ENCODE results near the gene CD200. TPM values are rescaled to one million over a fixed set of nuclear protein-coding genes. Genes with fewer than 3 reads are reported as not detected.

Gene CD200
- total RNA-seq, 1 donor from 2014 or later, result 9.9 TPM

DNA sequence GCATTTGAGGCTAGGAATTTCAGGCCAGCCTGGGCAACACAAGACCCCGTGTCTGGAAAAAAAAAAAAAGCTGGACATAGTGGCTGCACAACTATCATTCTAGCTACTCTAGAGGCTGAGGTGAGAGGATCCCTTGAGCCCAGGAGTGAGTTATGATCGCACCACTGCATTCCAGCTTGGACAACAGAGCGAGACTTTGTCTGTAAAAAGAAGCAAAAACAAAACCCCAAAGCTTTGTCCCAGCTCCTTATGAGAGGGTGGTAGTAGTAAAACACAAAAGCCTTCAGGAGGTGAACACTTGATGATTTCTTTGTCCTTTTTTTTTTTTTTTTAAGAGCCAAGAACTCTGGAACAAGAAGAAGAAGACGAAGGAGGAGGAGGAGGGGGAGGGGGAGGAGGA lies 1.1 kb upstream of the CD200 start:
- DNase-seq (ENCODE audit: low read depth in 2 of 2), result no peak

DNA sequence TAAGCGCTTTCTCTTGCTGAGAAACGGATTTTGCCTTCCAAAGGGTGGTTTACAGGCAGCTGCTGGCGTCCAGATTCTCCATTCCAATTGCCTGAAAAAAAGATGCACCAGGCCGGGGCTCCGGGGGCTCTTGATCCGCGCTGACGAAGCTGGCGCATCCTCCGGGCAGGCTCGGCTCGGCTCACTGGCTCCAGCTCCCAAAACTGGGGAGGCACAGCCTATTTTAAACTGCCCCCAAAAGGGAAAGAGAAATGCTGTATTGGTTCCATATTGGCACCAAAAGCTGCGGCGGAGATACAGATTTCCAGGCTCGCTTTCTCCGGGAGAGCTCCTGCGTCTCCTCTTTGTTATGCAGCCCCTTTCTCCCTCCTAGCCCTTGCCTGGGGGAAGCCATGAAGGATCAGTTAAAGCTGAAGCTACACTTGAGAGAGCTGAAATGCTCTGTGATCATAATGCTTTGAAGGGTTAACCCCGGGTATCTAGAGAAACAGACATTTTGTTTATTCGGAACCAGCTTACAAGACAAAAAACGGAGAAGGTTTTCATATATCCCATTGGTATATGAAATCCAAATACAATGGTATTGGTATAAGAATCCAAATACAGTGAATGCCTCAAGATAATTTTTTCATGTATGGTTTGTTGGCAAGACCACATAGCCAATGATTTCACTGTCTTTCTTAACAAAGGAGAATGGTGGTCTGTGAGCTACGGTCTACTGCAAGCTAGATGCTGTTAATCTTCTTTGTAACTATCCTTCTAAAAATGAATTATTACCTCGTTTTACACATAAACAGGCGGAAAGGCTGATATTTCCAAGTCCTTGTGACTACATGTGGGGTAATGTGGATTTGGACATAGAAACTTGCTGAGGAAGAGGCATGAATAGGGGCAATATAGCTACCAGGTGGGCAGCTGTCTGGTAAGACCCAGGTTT lies 693 bp downstream of the CD200 start:
- DNase-seq (ENCODE audit: low read depth in 2 of 2), result no peak

DNA sequence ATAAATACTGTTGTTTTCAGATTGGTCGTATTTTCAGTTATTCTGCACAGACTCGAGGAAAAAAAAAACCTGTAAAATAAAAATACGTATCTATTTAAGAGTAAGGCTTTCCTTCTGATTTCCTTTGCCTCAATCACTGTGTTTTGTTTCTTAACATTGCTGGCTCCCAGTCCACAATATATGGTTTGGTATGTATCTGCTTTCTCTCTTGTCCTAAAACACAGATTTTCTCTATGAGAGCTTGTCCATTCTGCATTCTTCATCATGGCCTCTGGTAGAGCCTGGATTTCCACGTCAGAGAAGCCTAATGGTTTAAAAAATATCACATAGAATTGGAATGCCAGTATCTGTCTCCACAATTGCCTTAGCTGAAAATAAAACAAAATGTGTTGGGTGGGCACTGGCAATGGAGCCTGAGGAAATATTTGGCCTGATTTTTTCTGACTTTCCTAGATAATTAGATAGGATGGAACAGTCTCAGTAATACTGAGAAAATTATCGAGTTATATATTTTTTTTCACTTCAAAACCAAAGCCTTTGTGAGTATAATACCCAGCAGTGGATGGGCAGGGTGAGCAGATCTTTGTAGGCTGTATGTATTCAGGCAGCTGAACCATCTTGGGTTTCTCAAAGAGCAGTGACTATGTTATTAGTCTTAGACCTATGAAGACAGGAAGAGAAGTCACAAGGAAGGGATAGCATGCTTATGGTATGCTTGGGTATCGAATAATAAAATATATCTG lies 1.9 kb downstream of the CD200 start:
- no peak for DNase-seq (ENCODE audit: low read depth in 2 of 2)

DNA sequence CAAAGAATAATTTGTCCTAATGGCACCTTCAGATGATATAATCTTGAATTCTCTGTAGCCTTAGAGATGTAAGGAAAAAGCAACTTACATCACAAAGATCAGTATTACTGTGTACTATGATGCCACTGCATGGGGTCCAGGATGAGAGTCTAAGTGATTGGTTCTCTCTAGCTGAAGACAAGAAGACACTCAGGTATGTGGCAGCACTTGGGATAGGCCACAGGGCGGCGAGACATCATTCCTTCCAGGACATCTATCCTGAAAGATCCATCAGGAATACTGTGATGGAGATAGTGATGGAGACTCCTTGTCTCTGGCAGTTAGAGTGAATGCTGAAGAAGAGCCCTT lies 2.5 kb downstream of the CD200 start:
- DNase-seq (ENCODE audit: low read depth in 2 of 2), result no peak

DNA sequence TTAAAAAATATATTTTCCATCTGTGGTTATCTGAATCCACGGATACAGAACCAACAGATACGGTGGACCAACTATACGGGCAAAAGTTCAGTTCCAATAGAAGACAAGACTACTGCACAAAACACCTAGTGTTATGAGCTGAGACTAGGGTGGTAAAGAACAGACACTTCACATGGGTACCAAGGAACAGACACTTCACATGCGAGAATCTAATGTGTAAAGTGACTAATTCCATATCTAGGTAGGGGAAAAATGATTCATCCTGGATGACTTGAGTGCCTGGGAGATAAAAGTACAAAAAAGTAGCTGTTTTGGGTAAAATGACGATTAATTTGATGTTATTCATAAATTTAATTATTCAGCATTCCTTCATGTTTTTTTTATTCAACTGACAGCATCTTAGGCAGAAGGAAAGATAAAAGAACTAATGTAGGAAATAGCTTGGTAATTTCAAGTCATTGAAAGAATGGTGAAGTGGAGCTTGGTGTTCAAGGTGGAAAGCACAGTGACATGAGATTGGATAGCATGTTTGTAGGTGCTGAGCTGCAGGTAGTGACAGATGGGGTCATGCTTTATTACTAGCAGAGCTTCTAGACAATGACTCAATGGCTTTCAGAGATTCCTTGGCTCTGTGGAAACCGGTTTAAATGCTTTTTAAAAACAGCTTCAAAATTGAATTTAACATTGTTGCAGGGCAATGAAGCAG lies 5.2 kb downstream of the CD200 start:
- DNase-seq (ENCODE audit: low read depth in 2 of 2), result no peak

DNA sequence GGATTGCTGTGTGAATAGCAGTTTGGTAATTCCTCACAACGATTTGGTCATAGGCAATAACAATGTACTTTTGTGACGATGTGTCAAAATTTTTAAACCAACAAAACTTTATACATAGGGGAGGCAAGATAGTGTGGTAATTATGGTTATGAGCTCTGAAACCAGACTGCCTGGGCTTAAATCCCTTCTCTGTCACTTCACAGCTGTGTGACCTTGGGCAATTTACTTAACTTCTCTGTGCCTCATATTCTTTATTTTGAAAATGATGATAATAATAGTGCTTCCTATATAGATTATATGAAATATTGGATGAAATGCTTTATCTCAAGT lies 5.7 kb downstream of the CD200 start:
- DNase-seq (ENCODE audit: low read depth in 2 of 2), result no peak

DNA sequence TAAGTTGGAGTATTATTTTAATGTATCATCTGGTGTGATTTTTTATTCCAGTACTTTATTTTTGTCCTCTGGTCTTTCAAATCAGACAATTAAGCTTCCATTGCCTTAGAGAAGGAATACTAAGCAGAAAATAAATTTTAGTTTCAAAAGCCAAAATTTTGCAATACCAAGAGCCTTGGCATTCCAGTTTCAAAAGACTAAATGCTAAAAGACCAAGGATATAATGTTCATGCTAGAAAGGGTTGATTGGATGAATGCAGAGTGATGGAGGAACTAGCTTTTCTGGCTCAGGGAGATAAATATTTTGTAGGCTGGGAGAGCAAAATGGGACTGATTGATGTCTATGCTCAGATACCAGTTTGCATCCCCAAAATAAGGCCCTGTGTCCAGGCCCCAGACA lies 6.2 kb downstream of the CD200 start:
- DNase-seq (ENCODE audit: low read depth in 2 of 2), result no peak

DNA sequence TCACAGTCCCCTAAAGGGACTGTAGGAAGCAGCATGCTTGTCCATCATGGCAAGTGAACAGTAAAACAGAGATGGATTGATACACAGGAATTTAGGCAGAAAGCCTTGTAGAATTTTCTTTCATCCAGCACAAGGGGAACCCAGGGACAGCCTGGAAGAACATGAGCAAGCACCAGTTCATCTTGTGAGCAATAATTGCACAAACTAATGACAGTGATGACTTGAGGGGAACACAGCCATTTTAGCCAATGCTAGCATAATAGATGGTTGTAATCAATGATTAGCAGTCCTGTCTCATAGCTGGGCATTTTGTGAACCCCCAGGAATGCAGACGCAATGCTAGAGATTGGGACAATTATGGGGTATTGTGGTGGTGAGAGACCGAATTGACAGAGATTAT lies 6.7 kb downstream of the CD200 start:
- DNase-seq (ENCODE audit: low read depth in 2 of 2), result no peak

DNA sequence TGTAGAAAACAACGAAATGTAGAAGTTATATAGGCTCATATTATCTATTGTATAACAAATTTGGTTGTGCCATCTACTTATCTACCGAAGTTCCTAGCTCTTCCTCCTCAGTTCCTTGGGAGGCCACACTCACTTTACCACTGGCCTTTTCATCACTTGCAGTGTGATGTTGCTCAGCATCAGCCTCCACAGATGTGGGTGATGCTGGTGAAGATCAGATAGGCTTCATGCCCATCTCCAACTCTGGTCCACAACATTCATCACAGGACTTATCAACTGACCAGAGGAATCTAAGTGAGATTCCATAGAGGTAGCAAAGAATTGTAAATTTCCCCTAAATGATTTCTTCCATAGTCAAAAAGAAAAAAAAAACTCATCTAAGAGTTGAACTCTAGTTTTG lies 8.4 kb downstream of the CD200 start:
- no peak for DNase-seq (ENCODE audit: low read depth in 2 of 2)

DNA sequence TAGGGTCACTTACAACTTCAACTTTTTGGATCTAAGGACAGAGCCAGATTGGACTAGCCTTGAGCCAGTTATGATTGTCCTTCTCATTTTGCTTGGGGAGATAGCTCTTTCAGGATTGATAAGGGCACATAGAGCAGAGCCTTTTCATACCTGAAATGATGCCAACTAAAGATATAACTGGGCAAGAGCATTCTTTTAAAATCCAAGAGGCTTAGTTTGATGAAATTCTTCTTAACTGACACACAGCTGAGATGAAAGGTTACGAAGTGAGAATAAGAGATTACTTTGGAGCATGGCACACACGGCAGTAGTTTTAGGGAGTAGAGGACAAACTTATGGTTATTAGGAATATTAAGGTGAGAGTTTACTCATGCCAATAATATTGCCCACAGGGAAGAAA lies 12.7 kb downstream of the CD200 start:
- no peak for DNase-seq (ENCODE audit: low read depth in 2 of 2)

DNA sequence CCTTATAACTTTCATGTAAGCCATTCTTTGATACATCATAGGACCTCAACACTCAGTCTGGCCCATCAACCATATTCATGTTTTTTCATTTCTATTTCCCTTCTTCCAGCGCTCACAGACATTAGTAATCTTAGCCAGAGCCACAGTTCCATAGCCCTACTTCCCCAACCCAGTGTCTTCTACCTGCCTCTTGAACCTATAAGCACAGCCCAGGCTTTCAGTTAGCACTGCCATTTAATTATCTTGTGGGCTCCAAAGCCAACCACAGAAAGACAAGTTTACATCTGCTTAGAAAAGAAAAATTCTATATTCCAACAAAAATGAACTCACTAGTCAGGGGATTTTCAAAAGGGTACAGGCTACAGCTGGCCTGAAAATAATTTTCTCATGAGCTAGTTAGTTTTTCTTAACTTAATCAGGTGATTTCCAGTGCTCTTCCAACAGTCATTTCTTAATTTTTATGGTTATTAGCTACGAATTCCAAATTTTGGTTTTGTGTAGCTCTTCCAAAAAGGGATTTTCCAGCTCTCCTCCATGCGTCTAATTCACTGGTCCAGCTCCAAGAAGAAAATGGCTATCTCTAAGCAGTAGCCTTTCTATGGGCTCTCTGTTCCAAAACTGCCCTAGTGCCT lies 13.7 kb downstream of the CD200 start:
- no peak for DNase-seq (ENCODE audit: low read depth in 2 of 2)

DNA sequence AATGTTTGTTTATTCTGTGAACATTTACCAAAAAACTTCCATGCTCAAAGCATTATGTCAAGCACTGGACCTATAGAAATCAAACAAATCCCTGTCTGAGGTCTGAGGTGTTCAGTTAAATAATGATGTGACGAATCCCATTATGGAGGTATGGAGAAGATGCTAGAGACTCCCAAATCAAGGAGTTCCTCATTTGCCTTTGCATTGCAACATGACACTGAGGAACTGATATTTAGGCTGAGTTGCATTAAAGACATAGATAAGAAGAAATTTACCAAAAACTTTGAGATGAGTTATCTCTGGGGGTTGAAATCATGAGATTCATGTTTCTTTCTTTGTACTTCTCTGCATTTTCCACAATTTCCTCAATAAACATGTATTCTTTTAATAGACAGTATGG lies 16.0 kb downstream of the CD200 start:
- no peak for DNase-seq (ENCODE audit: low read depth in 2 of 2)

DNA sequence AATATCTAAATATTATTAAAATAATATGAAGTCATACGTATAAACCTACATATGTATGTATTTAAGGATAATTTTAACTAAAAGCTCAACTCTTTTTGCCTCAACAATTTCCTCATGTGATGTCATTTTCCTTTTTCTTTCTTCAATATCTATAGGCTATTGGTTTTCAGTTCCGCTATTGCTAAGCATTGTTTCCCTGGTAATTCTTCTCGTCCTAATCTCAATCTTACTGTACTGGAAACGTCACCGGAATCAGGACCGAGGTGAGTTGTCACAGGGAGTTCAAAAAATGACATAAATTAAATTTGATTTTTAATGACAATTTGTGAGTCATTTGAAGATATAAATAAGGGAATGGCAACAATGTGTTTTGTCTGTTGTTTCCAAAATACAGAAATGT lies 16.6 kb downstream of the CD200 start:
- no peak for DNase-seq (ENCODE audit: low read depth in 2 of 2)

DNA sequence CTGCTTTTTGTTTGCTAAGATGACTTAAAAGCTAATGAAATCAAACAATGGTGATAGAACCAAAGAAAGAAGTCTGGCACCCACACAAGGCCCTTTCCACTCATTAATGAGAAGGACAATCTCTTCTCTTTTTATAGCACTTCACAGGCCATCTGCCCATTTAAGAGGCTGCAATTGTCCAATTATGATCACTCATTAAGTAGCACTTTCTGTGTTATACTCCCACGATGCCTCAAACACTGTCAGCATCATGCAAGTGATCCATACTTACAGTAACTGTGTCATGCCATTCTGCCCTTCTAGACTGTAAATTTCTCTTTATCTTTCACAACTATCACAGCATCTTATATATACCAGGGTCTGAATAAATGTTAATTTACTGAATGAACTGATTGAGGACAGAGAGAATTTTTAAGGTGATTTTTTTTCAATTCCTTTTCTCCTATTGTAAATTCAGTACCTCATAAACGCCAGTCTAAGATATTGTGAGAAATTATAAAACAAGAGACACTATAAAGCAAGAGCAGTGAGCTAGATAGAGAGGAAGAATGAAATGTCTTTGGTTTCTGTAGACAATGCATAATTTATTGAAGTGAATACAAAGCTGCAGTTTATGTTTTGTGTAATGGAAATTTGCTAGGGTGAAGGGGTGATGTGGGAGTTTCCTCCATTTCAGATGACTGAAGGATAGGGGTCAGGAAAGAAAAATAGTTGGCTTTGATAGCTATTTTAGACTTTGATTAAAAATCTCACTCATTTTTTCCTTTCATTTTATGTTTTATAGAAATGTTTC lies 17.3 kb downstream of the CD200 start:
- peak in 1 of 2 donors; percentile 85 for DNase-seq (ENCODE audit: low read depth in 2 of 2)

DNA sequence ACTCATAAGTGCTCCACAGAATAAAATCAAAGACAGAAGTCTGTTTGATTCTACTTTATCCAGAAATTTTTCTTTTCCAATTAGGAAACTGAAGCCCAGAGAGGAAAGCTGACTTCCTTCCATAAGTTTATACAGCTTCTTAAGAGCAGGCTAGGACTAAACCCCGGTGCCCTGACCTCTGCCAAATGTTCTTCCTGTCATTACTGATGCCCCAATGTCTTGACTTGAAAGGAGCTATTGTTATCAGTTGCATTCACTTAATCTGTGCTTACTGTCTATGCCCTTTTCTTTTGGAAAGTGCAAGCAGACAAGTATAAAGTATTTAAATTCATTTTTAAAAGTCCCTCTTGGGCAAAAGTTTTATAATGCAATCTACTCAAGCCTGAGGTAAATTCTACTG lies 18.1 kb downstream of the CD200 start:
- peak in 1 of 2 donors; percentile 39 for DNase-seq (ENCODE audit: low read depth in 2 of 2)

DNA sequence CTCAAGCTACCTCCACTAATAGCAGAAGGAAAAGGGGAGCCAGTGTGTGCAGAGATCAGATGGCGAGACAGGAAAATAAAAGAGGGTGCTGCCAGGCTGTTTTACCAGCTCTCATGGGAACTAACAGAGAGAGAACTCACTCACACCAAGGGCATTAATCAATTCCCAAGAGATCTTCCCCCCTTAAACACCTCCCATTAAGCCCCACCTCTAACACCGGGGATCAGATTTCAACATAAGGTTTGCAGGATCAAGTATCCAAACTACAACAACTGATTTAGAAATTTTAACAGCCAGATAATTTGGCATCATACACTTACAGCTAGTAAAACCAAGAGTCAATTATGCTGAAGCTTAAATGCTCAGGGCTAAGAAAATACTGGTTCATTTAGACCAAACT lies 18.9 kb downstream of the CD200 start:
- DNase-seq (ENCODE audit: low read depth in 2 of 2), result no peak

DNA sequence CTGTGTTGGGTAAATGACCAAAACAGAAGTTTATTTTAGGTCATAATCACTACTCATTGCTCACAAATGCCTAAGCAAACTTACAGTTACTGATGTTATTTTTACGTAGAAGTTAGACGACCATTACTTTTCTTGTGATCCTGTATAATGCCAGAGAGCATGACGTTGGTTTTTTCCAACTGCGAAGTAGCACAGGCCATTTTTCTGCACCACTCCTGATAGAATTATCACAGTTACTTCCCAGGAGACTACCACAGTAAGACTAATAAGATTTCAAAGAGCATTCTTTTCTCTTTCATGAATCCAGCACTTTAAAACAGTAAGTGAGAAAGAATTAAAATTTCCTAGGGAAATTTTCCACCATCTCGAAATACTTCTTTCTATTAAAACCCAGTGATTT lies 19.8 kb downstream of the CD200 start:
- DNase-seq (ENCODE audit: low read depth in 2 of 2), result no peak

DNA sequence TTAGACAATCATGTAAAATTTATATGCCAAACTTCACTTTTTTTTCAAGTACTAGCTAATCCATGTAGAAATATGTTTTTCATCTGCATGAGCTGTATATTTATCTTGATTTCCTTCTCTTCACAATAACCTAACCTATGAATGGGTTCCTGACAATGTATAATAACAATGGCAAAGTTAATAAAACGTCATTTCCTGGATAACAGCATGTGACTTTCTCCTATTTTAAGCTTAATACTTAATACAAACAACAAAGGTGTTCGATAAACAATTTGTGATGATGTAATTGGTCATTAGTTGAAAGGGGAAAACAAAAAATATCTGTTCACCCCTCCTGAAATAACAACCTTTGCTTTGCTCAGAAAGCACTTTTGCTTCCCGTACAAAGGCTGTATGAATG lies 20.4 kb downstream of the CD200 start:
- DNase-seq (ENCODE audit: low read depth in 2 of 2), result peak; percentile 27 to 66

DNA sequence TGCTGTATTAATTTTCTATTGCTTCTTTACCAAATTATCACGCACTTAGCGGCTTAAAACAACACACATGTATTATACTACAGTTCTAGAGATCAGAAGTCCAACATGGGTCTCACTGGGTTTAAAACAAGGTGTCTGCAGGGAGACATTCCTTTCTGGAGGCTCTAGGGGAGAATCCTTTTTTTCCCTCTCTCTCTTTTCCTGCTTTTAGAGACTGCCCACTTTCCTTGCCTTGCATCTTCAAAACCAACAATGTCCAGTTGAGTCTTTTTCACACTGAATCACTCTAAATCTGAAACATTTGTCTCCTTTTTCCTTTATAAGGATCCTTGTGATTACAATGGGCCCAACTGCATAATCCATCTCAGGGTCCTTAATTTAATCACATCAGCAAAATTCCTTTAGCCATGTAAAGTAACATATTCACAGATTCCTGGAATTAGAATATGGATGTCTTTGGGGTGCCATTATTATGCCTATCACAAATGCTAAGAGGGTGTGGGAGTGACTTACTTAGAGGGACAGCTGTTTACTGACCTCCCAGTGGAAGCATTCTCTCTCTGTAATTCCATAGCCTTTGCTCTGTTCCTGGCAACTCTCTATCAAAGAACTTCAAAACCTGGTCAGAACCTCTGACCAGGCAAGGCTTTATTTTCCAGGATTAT lies 21.8 kb downstream of the CD200 start:
- no peak for DNase-seq (ENCODE audit: low read depth in 2 of 2)

DNA sequence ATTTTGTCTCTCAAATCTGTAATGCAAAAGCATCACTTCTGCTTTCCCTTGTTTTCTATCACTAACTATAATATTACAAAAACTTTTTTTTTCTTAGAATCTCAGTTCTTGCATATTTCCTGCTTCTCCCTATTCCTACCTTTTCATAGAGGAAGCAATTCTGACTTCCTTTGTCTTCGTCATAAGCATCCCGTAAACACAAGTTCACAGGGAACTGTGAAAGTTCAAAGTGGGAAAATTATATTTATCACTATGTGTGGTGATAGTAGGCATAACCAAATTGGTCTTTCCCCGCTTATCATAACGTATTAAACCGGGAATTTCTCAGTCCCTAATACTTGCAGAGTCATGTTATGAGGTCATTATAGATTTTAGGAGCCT lies 22.3 kb downstream of the CD200 start:
- no peak for DNase-seq (ENCODE audit: low read depth in 2 of 2)
